Activated effector memory CD4-positive, alpha-beta T cell treated with anti-CD3 and anti-CD28 coated beads, Interleukin-2, amount 50 U/mL, for 16 hours (primary cell): ENCODE data around the gene DSTN.

Source experiments
- DNase-seq: peaks from one replicate; pipeline ENCODE4 v3.0.0-alpha.2; 2020

Gene DSTN

GRCh38 chr20:17555106-17555505, 14.8 kb upstream of the DSTN start:
- DNase-seq: no peak

- no peak for DNase-seq
Observed at GRCh38 chr20:17556837-17557674, 12.8 kb upstream of the DSTN start.

GRCh38 chr20:17557675-17558006, 12.2 kb upstream of the DSTN start:
- DNase-seq: no peak

- DNase-seq: peak; percentile 66
Observed at GRCh38 chr20:17558154-17558940, 11.5 kb upstream of the DSTN start.

GRCh38 chr20:17558941-17559304, 11.0 kb upstream of the DSTN start:
- no peak for DNase-seq

- no peak for DNase-seq
Observed at GRCh38 chr20:17559338-17559737, 10.5 kb upstream of the DSTN start.

GRCh38 chr20:17560344-17561074, 9.4 kb upstream of the DSTN start:
- no peak for DNase-seq

GRCh38 chr20:17562804-17563305, 7.0 kb upstream of the DSTN start:
- DNase-seq: no peak

- DNase-seq: no peak
Observed at GRCh38 chr20:17565169-17565845, 4.6 kb upstream of the DSTN start.

GRCh38 chr20:17566345-17566744, 3.5 kb upstream of the DSTN start:
- no peak for DNase-seq

GRCh38 chr20:17568045-17568788, 1.7 kb upstream of the DSTN start:
- no peak for DNase-seq

GRCh38 chr20:17568972-17569521, 828 bp upstream of the DSTN start:
- DNase-seq: peak; percentile 68

GRCh38 chr20:17570347-17571152, 675 bp downstream of the DSTN start:
- no peak for DNase-seq

GRCh38 chr20:17571153-17571527, 1.3 kb downstream of the DSTN start:
- DNase-seq: no peak

GRCh38 chr20:17572034-17572638, 2.3 kb downstream of the DSTN start:
- DNase-seq: no peak

GRCh38 chr20:17573463-17573862, 3.6 kb downstream of the DSTN start:
- DNase-seq: no peak

- DNase-seq: no peak
Observed at GRCh38 chr20:17576215-17576614, 6.3 kb downstream of the DSTN start.

- DNase-seq: no peak
Observed at GRCh38 chr20:17579369-17580039, 9.6 kb downstream of the DSTN start.

GRCh38 chr20:17580895-17581294, 11.0 kb downstream of the DSTN start:
- DNase-seq: no peak

GRCh38 chr20:17583126-17583525, 13.3 kb downstream of the DSTN start:
- DNase-seq: no peak
